ENCODE measurements around the gene NTSR1. TPM values are rescaled to one million over a fixed set of nuclear protein-coding genes. Genes with fewer than 3 reads are reported as not detected.

Gene NTSR1
- total RNA-seq, 1 donor from 2014 or later = 0.26 TPM

GRCh38 chr20:62693524-62693922 is 15.1 kb upstream of the NTSR1 start:
- TF ChIP-seq CTCF (IDR thresholded peaks at IDR 0.05) (no peak), EZH2phosphoT487 (IDR thresholded peaks at IDR 0.05) (no peak)
- peaks cover 13% of the 10 kb centered on the region for H3K27me3 Mint-ChIP-seq (ENCODE audit: insufficient read depth, low read depth)
- H3K9me3 Mint-ChIP-seq = peaks cover 2% of the 10 kb centered on the region
- Histone ChIP-seq H3K79me2 (ENCODE audit: low read depth) (no peaks in the 10 kb centered on the region), H3F3A (ENCODE audit: low read depth) (no peaks in the 10 kb centered on the region), H3K36me3 (no peaks in the 10 kb centered on the region), H3K27ac (no peak overlapping the region), H3K4me1 (peaks cover 10% of the 10 kb centered on the region), H3K4me3 (no peak overlapping the region), H3K4me2 (no peak overlapping the region), H2AFZ (replicated peaks) (no peak overlapping the region), H3K9me3 (ENCODE audit: low read depth) (no peaks in the 10 kb centered on the region), H3K27me3 (no peaks in the 10 kb centered on the region), H4K20me1 (ENCODE audit: low read depth) (no peaks in the 10 kb centered on the region), H3K9ac (no peak overlapping the region)
- DNase-seq (ENCODE audit: low spot score) = no peak
- no peaks in the 10 kb centered on the region for H3K36me3 Mint-ChIP-seq
- H3K27ac Mint-ChIP-seq = no peak overlapping the region
- H3K4me3 Mint-ChIP-seq = no peak overlapping the region
- peaks cover 29% of the 10 kb centered on the region for H3K4me1 Mint-ChIP-seq

- Histone ChIP-seq H3F3A (ENCODE audit: low read depth) (no peaks in the 10 kb centered on the region), H3K9ac (no peak overlapping the region), H3K79me2 (ENCODE audit: low read depth) (no peaks in the 10 kb centered on the region), H3K27me3 (no peaks in the 10 kb centered on the region), H2AFZ (replicated peaks) (no peak overlapping the region), H3K9me3 (ENCODE audit: low read depth) (no peaks in the 10 kb centered on the region), H3K27ac (no peak overlapping the region), H3K4me1 (peaks cover 4% of the 10 kb centered on the region), H3K36me3 (no peaks in the 10 kb centered on the region), H3K4me3 (no peak overlapping the region), H4K20me1 (ENCODE audit: low read depth) (no peaks in the 10 kb centered on the region), H3K4me2 (no peak overlapping the region)
- no peak for DNase-seq (ENCODE audit: low spot score)
- Mint-ChIP-seq H3K4me3 (no peak overlapping the region), H3K4me1 (peaks cover 25% of the 10 kb centered on the region), H3K36me3 (no peaks in the 10 kb centered on the region), H3K27me3 (ENCODE audit: insufficient read depth, low read depth) (peaks cover 13% of the 10 kb centered on the region), H3K27ac (no peak overlapping the region), H3K9me3 (peaks cover 2% of the 10 kb centered on the region)
- TF ChIP-seq EZH2 (IDR thresholded peaks at IDR 0.05) = no peak
- TF ChIP-seq EZH2phosphoT487 (IDR thresholded peaks at IDR 0.05) = no peak
- TF ChIP-seq CTCF (IDR thresholded peaks at IDR 0.05) = no peak
These were observed 14.5 kb upstream of the NTSR1 start for GRCh38 chr20:62694106-62694505.

GRCh38 chr20:62694868-62695267 is 13.8 kb upstream of the NTSR1 start:
- Mint-ChIP-seq H3K4me1 (peaks cover 25% of the 10 kb centered on the region), H3K27ac (no peak overlapping the region), H3K4me3 (no peak overlapping the region), H3K27me3 (ENCODE audit: insufficient read depth, low read depth) (peaks cover 13% of the 10 kb centered on the region), H3K36me3 (no peaks in the 10 kb centered on the region), H3K9me3 (peaks cover 2% of the 10 kb centered on the region)
- Histone ChIP-seq H3K36me3 (no peaks in the 10 kb centered on the region), H3K4me2 (no peak overlapping the region), H3K4me3 (no peak overlapping the region), H3K9ac (no peak overlapping the region), H3K27me3 (no peaks in the 10 kb centered on the region), H3K4me1 (peaks cover 3% of the 10 kb centered on the region), H4K20me1 (ENCODE audit: low read depth) (no peaks in the 10 kb centered on the region), H3K27ac (no peak overlapping the region), H2AFZ (replicated peaks) (no peak overlapping the region), H3K79me2 (ENCODE audit: low read depth) (no peaks in the 10 kb centered on the region), H3K9me3 (ENCODE audit: low read depth) (no peaks in the 10 kb centered on the region), H3F3A (ENCODE audit: low read depth) (no peaks in the 10 kb centered on the region)
- TF ChIP-seq EZH2phosphoT487 (IDR thresholded peaks at IDR 0.05) = no peak
- no peak for TF ChIP-seq EZH2 (IDR thresholded peaks at IDR 0.05)
- TF ChIP-seq CTCF (IDR thresholded peaks at IDR 0.05) = no peak
- DNase-seq (ENCODE audit: low spot score) = no peak

Data from neural progenitor cell (in vitro differentiated cells).